ENCODE measurements around the gene AP5Z1. TPM values are rescaled to one million over a fixed set of nuclear protein-coding genes. Genes with fewer than 3 reads are reported as not detected.

AP5Z1 gene
- total RNA-seq, 1 donor from 2014 or later = 36.9 TPM

DNA sequence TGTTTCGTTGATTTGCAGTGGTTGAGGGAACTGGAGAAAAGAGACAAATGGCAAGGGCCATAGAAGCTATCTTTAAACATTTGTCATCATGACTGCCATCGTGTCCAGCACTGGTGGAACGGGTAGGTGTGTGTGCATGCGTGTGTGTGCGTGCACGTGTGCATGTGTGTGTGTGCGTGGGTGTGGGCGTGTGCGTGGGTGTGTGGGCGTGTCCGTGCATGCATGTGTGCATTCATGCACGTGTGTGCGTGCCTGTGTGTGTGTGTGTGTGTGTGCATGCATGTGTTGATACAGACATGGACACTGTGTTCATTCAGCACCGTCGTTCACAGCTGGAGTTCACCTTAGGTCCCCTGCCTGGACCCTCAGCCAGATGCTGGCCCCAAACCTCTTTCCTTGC lies 38.1 kb upstream of the AP5Z1 start:
- Mint-ChIP-seq H3K9me3 (no peaks in the 10 kb centered on the region), H3K4me1 (ENCODE audit: unreplicated experiment) (peaks cover 32% of the 10 kb centered on the region), H3K4me3 (no peak overlapping the region), H3K27me3 (no peaks in the 10 kb centered on the region), H3K27ac (peak overlapping the region; percentile 4), H3K36me3 (peaks cover 17% of the 10 kb centered on the region)
- no peak for DNase-seq (ENCODE audit: extremely low spot score, unreplicated experiment)
- TF ChIP-seq, protein P1, sequence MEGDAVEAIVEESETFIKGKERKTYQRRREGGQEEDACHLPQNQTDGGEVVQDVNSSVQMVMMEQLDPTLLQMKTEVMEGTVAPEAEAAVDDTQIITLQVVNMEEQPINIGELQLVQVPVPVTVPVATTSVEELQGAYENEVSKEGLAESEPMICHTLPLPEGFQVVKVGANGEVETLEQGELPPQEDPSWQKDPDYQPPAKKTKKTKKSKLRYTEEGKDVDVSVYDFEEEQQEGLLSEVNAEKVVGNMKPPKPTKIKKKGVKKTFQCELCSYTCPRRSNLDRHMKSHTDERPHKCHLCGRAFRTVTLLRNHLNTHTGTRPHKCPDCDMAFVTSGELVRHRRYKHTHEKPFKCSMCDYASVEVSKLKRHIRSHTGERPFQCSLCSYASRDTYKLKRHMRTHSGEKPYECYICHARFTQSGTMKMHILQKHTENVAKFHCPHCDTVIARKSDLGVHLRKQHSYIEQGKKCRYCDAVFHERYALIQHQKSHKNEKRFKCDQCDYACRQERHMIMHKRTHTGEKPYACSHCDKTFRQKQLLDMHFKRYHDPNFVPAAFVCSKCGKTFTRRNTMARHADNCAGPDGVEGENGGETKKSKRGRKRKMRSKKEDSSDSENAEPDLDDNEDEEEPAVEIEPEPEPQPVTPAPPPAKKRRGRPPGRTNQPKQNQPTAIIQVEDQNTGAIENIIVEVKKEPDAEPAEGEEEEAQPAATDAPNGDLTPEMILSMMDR (conservative IDR thresholded peaks at IDR 0.05) = no peak

DNA sequence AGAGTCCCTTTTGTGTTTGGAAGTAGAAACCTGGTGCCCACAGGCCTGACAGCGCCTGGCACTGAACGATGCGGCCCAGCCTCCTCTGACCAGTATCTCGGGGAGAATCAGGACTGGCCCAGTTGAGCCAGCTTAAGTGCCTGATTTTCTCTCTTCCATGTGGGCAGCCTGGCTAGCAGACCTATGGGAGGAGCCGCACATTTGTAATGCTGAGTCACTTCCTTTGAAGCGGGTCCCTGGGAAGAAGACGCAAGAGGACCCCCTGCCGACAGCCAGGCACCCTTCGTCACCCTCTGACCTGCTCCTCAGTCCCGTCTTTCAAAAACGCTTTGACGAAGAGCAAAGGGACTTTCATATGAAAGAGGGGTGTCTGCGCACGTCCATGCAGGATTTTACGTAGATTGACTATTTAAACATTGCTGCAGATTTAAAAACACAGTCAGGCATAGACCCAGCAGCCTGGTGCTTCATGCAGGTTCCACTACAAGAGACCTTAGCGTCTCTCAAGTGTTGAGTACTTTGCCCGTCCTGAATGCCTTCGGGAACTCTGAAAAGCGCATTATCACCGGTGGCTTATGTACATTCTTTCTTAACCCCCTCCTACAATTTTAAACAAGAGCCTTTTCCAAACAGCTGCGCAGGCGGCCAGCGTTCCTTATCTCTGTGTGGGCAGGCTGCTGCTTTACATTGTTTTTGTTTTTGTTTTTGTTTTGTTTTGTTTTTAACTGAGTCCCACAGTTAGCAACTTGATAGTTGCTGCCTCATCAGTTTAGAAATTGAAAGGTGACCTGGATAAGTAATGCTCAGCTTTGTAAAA lies 36.5 kb upstream of the AP5Z1 start:
- no peak for DNase-seq (ENCODE audit: extremely low spot score, unreplicated experiment)
- H3K27me3 Mint-ChIP-seq = no peaks in the 10 kb centered on the region
- TF ChIP-seq, protein P1 (conservative IDR thresholded peaks at IDR 0.05) = no peak
- peak overlapping the region; percentile 59 for H3K4me3 Mint-ChIP-seq
- no peaks in the 10 kb centered on the region for H3K9me3 Mint-ChIP-seq
- peak overlapping the region; percentile 88 for H3K27ac Mint-ChIP-seq
- peaks cover 32% of the 10 kb centered on the region for H3K4me1 Mint-ChIP-seq (ENCODE audit: unreplicated experiment)
- H3K36me3 Mint-ChIP-seq = peaks cover 11% of the 10 kb centered on the region

DNA sequence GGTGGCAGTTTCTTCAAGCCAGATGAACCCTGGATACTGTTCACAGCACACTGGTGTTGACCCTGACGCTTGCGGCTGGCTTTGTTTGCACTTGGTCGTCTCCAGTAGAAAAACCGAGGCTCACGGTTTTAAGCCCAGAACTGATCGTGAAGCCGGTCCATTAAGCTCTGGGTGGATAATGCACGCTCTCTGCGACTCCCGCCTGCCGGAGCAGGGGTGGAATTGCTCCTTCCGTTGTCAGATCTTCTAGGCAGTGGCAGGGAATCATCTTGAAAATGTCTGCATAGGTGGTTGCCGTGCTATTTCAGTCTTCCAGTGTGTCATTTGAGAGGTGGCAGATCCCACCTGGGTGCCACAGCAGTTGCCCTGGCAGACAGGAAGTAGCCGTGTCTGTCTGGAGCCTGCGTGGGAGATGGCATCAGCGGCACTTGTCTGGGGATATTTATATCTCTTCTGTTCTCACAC lies 35.9 kb upstream of the AP5Z1 start:
- Mint-ChIP-seq H3K36me3 (peaks cover 11% of the 10 kb centered on the region), H3K27ac (peak overlapping the region; percentile 88), H3K9me3 (no peaks in the 10 kb centered on the region), H3K4me1 (ENCODE audit: unreplicated experiment) (peaks cover 39% of the 10 kb centered on the region), H3K4me3 (peak overlapping the region; percentile 59), H3K27me3 (no peaks in the 10 kb centered on the region)
- TF ChIP-seq, protein P1 (conservative IDR thresholded peaks at IDR 0.05) = peak; percentile 57
- DNase-seq (ENCODE audit: extremely low spot score, unreplicated experiment) = no peak

DNA sequence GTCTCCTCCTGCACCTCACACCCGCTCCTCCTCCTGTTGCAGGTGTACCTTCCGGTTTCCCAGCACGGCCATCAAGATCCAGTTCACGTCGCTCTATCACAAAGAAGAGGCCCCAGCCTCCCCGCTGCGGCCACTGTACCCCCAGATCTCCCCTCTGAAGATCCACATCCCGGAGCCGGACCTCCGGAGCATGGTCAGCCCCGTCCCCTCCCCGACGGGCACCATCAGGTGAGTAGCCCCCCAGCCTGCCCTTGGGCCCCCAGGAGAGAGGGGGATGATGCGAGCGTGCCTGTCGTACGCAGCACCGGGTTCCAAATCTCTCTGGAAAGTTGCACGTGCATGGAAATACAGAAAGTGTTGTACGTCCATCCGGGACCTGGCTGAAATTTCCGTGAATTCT lies 34.6 kb upstream of the AP5Z1 start:
- TF ChIP-seq, protein P1 (conservative IDR thresholded peaks at IDR 0.05) = no peak
- no peak for DNase-seq (ENCODE audit: extremely low spot score, unreplicated experiment)
- Mint-ChIP-seq H3K27ac (peak overlapping the region; percentile 53), H3K4me1 (ENCODE audit: unreplicated experiment) (peaks cover 51% of the 10 kb centered on the region), H3K27me3 (no peaks in the 10 kb centered on the region), H3K36me3 (peaks cover 12% of the 10 kb centered on the region), H3K4me3 (no peak overlapping the region), H3K9me3 (no peaks in the 10 kb centered on the region)

DNA sequence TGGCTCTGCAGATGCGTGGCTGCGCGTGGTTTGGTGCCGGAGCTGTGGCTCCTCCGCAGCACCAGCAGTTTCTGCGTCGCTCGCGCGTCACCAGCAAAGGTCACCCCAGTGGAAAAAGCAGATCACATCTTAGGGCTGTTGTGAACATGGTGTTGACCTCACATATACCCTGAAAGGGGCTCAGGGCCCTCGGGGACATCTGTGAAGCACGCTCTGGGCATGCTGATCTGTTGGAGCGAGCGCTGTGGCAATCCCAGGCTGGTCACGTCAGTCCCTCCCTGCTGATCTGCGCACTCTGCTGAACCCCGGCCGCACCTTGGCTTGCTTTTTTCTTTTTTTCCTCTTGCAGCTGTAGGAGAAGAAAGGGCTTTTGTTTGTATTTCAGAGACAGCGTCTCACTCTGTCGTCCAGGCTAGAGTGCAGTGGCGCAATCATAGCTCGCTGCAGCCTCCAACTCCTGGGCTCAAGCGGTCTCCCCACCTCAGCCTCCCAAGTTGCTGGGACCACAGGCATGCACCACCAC lies 33.3 kb upstream of the AP5Z1 start:
- Mint-ChIP-seq H3K27me3 (no peaks in the 10 kb centered on the region), H3K4me1 (ENCODE audit: unreplicated experiment) (peaks cover 49% of the 10 kb centered on the region), H3K36me3 (peaks cover 15% of the 10 kb centered on the region), H3K4me3 (peak overlapping the region; percentile 63), H3K27ac (peak overlapping the region; percentile 97), H3K9me3 (no peaks in the 10 kb centered on the region)
- TF ChIP-seq, protein P1 (conservative IDR thresholded peaks at IDR 0.05) = no peak
- DNase-seq (ENCODE audit: extremely low spot score, unreplicated experiment) = no peak
